HL-60 (cell line): ENCODE results near the gene HAP1.
"Not testable (repeated sequence)": the region's sequence is repeated elsewhere in the genome, so short reads cannot be mapped to it uniquely, and the experiment has no call there.

Experiments
- GABPA ChIP-seq: IDR thresholded peaks from 2 replicates; pipeline ENCODE4 v1.6.1; 2012; ENCODE audit warnings: low read depth
- POLR2AphosphoS5 ChIP-seq: IDR thresholded peaks from 2 replicates; pipeline ENCODE4 v1.6.1; 2012; ENCODE audit warnings: low read depth
- SPI1 ChIP-seq: IDR thresholded peaks from 2 replicates; pipeline ENCODE4 v1.6.1; 2012; ENCODE audit warnings: low read depth, mild to moderate bottlenecking, borderline replicate concordance
- TF ChIP-seq, protein P1 (sequence below): IDR thresholded peaks from one replicate; pipeline ENCODE4 v1.5.1; 2011; ENCODE audit warnings: low read length, control low read depth, inconsistent platforms; ENCODE audit not compliant: insufficient read depth
- TF ChIP-seq, protein P2 (sequence below): IDR thresholded peaks from 2 replicates; pipeline ENCODE4 v1.6.1; 2012; ENCODE audit warnings: low read depth; ENCODE audit not compliant: insufficient replicate concordance

DNA sequence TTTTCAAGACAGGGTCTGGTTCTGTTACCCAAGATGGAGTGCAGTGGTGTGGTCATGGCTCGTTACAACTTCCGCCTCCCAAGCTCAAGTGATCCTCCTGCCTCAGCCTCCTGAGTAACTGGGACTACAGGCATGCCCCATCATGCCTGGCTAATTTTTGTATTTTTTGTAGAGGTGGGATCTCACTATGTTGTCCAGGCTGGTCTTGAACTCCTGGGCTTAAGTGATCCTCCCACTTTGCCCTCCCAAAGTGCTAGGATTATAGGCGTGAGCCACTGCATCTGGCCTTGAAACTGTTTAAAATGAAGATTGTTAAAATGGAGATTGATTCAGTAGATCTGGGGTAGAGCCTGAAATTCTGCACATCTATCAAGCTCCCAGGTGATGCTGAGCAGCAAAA is 33.6 kb downstream of the HAP1 start:
- TF ChIP-seq, protein P1, sequence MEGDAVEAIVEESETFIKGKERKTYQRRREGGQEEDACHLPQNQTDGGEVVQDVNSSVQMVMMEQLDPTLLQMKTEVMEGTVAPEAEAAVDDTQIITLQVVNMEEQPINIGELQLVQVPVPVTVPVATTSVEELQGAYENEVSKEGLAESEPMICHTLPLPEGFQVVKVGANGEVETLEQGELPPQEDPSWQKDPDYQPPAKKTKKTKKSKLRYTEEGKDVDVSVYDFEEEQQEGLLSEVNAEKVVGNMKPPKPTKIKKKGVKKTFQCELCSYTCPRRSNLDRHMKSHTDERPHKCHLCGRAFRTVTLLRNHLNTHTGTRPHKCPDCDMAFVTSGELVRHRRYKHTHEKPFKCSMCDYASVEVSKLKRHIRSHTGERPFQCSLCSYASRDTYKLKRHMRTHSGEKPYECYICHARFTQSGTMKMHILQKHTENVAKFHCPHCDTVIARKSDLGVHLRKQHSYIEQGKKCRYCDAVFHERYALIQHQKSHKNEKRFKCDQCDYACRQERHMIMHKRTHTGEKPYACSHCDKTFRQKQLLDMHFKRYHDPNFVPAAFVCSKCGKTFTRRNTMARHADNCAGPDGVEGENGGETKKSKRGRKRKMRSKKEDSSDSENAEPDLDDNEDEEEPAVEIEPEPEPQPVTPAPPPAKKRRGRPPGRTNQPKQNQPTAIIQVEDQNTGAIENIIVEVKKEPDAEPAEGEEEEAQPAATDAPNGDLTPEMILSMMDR: not testable (repeated sequence)
- TF ChIP-seq POLR2AphosphoS5, SPI1, GABPA: not testable (repeated sequence)
- TF ChIP-seq, protein P2, sequence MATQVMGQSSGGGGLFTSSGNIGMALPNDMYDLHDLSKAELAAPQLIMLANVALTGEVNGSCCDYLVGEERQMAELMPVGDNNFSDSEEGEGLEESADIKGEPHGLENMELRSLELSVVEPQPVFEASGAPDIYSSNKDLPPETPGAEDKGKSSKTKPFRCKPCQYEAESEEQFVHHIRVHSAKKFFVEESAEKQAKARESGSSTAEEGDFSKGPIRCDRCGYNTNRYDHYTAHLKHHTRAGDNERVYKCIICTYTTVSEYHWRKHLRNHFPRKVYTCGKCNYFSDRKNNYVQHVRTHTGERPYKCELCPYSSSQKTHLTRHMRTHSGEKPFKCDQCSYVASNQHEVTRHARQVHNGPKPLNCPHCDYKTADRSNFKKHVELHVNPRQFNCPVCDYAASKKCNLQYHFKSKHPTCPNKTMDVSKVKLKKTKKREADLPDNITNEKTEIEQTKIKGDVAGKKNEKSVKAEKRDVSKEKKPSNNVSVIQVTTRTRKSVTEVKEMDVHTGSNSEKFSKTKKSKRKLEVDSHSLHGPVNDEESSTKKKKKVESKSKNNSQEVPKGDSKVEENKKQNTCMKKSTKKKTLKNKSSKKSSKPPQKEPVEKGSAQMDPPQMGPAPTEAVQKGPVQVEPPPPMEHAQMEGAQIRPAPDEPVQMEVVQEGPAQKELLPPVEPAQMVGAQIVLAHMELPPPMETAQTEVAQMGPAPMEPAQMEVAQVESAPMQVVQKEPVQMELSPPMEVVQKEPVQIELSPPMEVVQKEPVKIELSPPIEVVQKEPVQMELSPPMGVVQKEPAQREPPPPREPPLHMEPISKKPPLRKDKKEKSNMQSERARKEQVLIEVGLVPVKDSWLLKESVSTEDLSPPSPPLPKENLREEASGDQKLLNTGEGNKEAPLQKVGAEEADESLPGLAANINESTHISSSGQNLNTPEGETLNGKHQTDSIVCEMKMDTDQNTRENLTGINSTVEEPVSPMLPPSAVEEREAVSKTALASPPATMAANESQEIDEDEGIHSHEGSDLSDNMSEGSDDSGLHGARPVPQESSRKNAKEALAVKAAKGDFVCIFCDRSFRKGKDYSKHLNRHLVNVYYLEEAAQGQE: not testable (repeated sequence)
